Fibroblast of mammary gland (primary cell): ENCODE measurements around the gene SIK1.

Source experiments
- DNase-seq: peaks from one replicate; pipeline ENCODE4 v3.0.0-alpha.2; 2010; ENCODE audit warnings: low read depth
- H3K4me3 ChIP-seq: 2 replicates; pipeline ENCODE4 v1.5.1; 2011; ENCODE audit warnings: low read depth, mild to moderate bottlenecking, low read length, moderate library complexity; ENCODE audit not compliant: control insufficient read depth
- TF ChIP-seq, protein P1 (sequence below): conservative IDR thresholded peaks from 2 replicates; pipeline ENCODE4 v1.5.1; 2011; ENCODE audit warnings: low read depth, low read length, inconsistent platforms; ENCODE audit not compliant: control insufficient read depth, insufficient read depth

The SIK1 gene

GRCh38 chr21:43375837-43376477 is 51.0 kb downstream of the SIK1 start:
- DNase-seq: no peak
- H3K4me3 ChIP-seq: no peak overlapping the region
- TF ChIP-seq, protein P1, sequence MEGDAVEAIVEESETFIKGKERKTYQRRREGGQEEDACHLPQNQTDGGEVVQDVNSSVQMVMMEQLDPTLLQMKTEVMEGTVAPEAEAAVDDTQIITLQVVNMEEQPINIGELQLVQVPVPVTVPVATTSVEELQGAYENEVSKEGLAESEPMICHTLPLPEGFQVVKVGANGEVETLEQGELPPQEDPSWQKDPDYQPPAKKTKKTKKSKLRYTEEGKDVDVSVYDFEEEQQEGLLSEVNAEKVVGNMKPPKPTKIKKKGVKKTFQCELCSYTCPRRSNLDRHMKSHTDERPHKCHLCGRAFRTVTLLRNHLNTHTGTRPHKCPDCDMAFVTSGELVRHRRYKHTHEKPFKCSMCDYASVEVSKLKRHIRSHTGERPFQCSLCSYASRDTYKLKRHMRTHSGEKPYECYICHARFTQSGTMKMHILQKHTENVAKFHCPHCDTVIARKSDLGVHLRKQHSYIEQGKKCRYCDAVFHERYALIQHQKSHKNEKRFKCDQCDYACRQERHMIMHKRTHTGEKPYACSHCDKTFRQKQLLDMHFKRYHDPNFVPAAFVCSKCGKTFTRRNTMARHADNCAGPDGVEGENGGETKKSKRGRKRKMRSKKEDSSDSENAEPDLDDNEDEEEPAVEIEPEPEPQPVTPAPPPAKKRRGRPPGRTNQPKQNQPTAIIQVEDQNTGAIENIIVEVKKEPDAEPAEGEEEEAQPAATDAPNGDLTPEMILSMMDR: no peak

GRCh38 chr21:43375006-43375836 is 51.7 kb downstream of the SIK1 start:
- TF ChIP-seq, protein P1: no peak
- H3K4me3 ChIP-seq: no peak overlapping the region
- DNase-seq: no peak

DNA sequence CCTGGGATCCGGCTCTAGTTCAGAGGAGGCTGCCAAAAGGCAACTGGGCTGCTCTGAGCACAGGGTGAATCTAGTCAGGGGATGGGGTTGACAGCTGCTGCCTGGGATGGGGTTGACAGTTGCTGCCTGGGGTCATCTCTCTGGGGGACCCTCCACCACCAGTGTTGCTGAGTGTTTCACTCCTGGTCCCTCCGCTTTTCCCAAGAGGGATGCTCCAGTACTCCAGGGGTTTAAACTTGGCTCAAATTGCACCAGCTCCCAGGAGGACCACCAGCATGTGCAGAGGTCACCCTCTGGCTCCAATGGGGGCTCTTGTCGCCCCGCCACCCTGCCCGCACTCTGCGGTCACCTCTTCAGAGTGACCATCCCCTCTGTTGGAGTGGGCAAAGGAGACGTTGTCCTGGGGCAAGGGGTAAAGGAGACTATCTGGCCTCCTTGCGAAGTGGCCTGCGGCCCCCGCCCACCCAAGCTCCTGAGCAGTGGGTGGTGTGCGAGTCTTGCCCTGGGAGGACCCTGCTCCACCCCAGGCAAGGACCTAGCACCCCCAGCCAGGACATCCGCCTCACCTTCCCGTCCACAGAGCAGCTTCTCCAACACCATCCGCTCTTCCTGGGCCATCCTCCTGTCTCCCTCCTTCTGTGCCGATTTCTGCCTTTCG is 52.6 kb downstream of the SIK1 start:
- H3K4me3 ChIP-seq: no peak overlapping the region
- TF ChIP-seq, protein P1: no peak
- DNase-seq: no peak

DNA sequence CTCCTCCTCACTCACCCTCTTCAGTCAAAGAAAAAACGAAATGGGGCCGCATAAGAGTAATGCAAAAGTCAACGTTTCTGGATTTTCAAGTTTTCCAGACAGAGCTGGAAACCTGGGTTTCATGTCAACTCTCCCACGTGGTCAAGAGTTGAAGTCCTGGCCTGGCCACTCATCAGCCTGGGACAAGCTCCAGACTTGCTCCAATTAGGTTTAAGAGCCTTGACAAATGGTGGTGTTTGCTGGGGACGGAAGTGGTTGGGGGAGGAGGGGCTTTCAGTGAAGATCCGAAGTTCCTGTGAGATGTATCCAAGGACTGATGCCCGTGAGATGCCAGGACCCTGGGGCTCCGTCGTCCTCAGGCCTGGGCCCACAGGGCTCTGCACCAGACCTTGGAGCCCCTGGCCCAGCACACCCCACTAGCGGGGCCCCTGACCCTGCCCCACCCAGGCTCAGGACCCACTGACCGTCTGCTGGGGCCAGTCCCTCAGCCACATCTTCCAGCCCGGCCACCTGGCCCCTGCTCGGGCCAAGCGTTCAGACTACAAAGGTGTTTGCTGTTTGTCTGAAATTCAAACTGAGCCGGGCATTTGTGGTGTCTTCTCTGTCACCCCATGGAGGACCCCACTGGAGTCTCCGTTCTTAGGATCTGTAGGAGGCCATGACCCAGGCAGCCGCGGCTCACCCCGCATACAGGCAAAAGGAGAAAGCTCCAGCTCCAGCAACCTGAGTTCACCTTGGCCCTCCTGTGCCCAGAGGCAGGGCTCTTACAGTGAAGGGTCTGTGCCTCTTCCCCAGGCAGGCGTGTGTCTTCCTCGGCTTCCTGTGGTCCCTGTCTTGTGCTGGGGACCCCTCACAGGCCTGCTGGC is 53.3 kb downstream of the SIK1 start:
- TF ChIP-seq, protein P1: no peak
- no peak for DNase-seq
- H3K4me3 ChIP-seq: no peak overlapping the region

DNA sequence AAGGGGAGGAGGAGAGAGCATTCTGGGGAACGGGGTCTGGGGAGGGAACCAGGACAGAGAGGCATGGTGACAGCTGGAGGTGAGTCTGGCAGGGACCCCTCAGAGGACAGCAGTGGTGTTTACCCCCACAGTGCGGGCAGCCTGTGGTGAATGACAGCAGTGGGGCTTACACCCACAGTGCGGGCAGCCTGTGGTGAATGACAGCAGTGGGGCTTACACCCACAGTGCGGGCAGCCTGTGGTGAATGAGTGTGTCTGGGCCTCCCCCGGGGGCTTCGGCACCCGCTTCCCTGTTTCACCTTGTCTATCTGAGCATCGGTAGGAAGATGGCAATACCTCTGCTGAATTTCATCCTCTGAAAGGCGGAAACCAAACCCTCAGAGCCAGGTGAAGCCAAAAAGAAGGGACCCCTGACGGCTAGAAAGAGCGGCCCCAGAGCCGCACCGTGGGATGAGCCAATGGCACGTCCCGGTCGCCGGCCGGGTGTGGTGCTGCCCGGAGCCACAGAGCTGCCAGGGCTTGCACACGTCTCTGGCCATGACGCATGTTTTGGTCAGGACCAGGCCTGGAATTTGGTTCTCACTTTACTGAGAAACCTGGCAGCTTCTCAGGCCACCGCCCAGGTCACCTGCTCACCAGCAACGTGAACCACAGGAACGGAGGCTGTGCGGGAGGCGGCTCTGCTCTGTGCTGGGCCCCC is 54.1 kb downstream of the SIK1 start:
- DNase-seq: no peak
- no peak overlapping the region for H3K4me3 ChIP-seq
- TF ChIP-seq, protein P1: no peak
